ENCODE measurements around the gene PVR.
"Not testable (repeated sequence)": the region's sequence is repeated elsewhere in the genome, so short reads cannot be mapped to it uniquely, and the experiment has no call there.

PVR gene

GRCh38 chr19:44672226-44672625 is 28.5 kb downstream of the PVR start:
- no peak for DNase-seq (ENCODE audit: low spot score)

GRCh38 chr19:44673510-44673909 is 29.8 kb downstream of the PVR start:
- DNase-seq (ENCODE audit: low spot score), result no peak

- no peak for DNase-seq (ENCODE audit: low spot score)
Measured at GRCh38 chr19:44675521-44675920, 31.8 kb downstream of the PVR start.

GRCh38 chr19:44677019-44677811 is 33.5 kb downstream of the PVR start:
- DNase-seq (ENCODE audit: low spot score), result no peak

- DNase-seq (ENCODE audit: low spot score), result no peak
Measured at GRCh38 chr19:44680536-44680935, 36.8 kb downstream of the PVR start.

- no peak for DNase-seq (ENCODE audit: low spot score)
Measured at GRCh38 chr19:44681992-44682790, 38.5 kb downstream of the PVR start.

- DNase-seq (ENCODE audit: low spot score), result no peak
Measured at GRCh38 chr19:44682807-44683206, 39.1 kb downstream of the PVR start.

- no peak for DNase-seq (ENCODE audit: low spot score)
Measured at GRCh38 chr19:44683434-44684210, 39.9 kb downstream of the PVR start.

- DNase-seq (ENCODE audit: low spot score), result not testable (repeated sequence)
Measured at GRCh38 chr19:44684396-44684795, 40.7 kb downstream of the PVR start.

GRCh38 chr19:44684892-44685863 is 41.5 kb downstream of the PVR start:
- DNase-seq (ENCODE audit: low spot score), result peak; percentile 80

- no peak for DNase-seq (ENCODE audit: low spot score)
Measured at GRCh38 chr19:44685877-44686276, 42.2 kb downstream of the PVR start.

- no peak for DNase-seq (ENCODE audit: low spot score)
Measured at GRCh38 chr19:44686896-44687295, 43.2 kb downstream of the PVR start.

- no peak for DNase-seq (ENCODE audit: low spot score)
Measured at GRCh38 chr19:44687888-44688287, 44.2 kb downstream of the PVR start.

GRCh38 chr19:44689290-44690130 is 45.8 kb downstream of the PVR start:
- DNase-seq (ENCODE audit: low spot score), result peak; percentile 77

GRCh38 chr19:44690131-44690440 is 46.4 kb downstream of the PVR start:
- DNase-seq (ENCODE audit: low spot score), result no peak

GRCh38 chr19:44692379-44692721 is 48.6 kb downstream of the PVR start:
- DNase-seq (ENCODE audit: low spot score), result no peak

- no peak for DNase-seq (ENCODE audit: low spot score)
Measured at GRCh38 chr19:44694184-44694579, 50.5 kb downstream of the PVR start.

- DNase-seq (ENCODE audit: low spot score), result no peak
Measured at GRCh38 chr19:44696939-44697669, 53.4 kb downstream of the PVR start.

GRCh38 chr19:44697670-44698034 is 53.9 kb downstream of the PVR start:
- DNase-seq (ENCODE audit: low spot score), result no peak
